Measurements from ENCODE around the gene CFLAR. TPM values are rescaled to one million over a fixed set of nuclear protein-coding genes. Genes with fewer than 3 reads are reported as not detected.

CFLAR gene
- polyA plus RNA-seq, 1 donor from 2014 or later: 1.6 TPM

DNA sequence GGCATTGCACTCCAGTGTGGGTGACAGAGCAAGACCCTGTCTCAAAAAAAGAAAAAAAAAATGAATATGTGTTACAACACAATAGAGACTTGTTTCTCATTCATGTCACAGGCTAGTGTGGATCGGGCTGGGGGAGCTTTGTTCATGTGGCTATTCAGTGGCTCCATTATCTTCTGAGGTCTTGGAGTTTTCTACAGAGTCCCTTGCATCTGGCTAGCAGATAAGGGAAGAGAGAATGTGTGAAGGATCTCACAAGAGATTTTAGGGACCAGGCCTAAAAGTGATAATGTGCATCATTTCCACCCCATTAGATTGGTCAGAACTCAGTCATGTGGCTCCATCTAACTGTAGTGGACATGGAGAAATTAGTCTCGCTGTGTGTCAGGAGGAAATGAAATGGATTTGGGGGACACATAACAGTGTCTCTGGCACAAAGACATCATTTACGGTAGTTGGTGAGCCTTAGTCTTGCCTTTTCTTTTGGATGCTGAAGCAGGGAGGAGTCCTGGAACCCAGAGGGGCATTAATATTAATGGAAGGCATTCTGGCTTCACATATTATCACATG is 34.6 kb downstream of the CFLAR start:
- TF ChIP-seq SMC3 (conservative IDR thresholded peaks at IDR 0.05; ENCODE audit: poor library complexity) (no peak), RAD21 (conservative IDR thresholded peaks at IDR 0.05) (no peak), POLR2AphosphoS5 (IDR thresholded peaks at IDR 0.05) (no peak), TAF1 (IDR thresholded peaks at IDR 0.05; ENCODE audit: low read depth) (no peak), MXI1 (conservative IDR thresholded peaks at IDR 0.05; ENCODE audit: poor library complexity, severe bottlenecking) (no peak), REST (IDR thresholded peaks at IDR 0.05; ENCODE audit: borderline replicate concordance) (no peak), EZH2 (IDR thresholded peaks at IDR 0.05; ENCODE audit: borderline replicate concordance, insufficient read depth, low read length, poor library complexity, severe bottlenecking) (no peak), EP300 (conservative IDR thresholded peaks at IDR 0.05; ENCODE audit: poor library complexity, severe bottlenecking) (no peak)
- TF ChIP-seq, protein P1, sequence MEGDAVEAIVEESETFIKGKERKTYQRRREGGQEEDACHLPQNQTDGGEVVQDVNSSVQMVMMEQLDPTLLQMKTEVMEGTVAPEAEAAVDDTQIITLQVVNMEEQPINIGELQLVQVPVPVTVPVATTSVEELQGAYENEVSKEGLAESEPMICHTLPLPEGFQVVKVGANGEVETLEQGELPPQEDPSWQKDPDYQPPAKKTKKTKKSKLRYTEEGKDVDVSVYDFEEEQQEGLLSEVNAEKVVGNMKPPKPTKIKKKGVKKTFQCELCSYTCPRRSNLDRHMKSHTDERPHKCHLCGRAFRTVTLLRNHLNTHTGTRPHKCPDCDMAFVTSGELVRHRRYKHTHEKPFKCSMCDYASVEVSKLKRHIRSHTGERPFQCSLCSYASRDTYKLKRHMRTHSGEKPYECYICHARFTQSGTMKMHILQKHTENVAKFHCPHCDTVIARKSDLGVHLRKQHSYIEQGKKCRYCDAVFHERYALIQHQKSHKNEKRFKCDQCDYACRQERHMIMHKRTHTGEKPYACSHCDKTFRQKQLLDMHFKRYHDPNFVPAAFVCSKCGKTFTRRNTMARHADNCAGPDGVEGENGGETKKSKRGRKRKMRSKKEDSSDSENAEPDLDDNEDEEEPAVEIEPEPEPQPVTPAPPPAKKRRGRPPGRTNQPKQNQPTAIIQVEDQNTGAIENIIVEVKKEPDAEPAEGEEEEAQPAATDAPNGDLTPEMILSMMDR (IDR thresholded peaks at IDR 0.05; ENCODE audit: poor library complexity, severe bottlenecking): no peak
- Histone ChIP-seq H3K4me2 (ENCODE audit: low read length) (no peak overlapping the region), H3K79me2 (replicated peaks; ENCODE audit: insufficient read depth, low read length) (no peaks in the 10 kb centered on the region), H3K9me3 (ENCODE audit: low read length) (no peaks in the 10 kb centered on the region), H3K9ac (ENCODE audit: low read length) (no peak overlapping the region), H3K9me2 (ENCODE audit: insufficient read depth, low read length) (no peaks in the 10 kb centered on the region), H3K27ac (ENCODE audit: low read length) (no peak overlapping the region), H3K36me3 (ENCODE audit: insufficient read depth, low read length) (no peaks in the 10 kb centered on the region), H3K4me3 (ENCODE audit: low read length) (no peak overlapping the region), H3K27me3 (ENCODE audit: insufficient read depth, low read depth, low read length) (no peaks in the 10 kb centered on the region), H2AFZ (ENCODE audit: low read depth, low read length) (no peak overlapping the region), H3F3A (ENCODE audit: insufficient read depth, low read length, poor library complexity, severe bottlenecking) (no peaks in the 10 kb centered on the region), H4K20me1 (ENCODE audit: insufficient read depth) (no peaks in the 10 kb centered on the region)

DNA sequence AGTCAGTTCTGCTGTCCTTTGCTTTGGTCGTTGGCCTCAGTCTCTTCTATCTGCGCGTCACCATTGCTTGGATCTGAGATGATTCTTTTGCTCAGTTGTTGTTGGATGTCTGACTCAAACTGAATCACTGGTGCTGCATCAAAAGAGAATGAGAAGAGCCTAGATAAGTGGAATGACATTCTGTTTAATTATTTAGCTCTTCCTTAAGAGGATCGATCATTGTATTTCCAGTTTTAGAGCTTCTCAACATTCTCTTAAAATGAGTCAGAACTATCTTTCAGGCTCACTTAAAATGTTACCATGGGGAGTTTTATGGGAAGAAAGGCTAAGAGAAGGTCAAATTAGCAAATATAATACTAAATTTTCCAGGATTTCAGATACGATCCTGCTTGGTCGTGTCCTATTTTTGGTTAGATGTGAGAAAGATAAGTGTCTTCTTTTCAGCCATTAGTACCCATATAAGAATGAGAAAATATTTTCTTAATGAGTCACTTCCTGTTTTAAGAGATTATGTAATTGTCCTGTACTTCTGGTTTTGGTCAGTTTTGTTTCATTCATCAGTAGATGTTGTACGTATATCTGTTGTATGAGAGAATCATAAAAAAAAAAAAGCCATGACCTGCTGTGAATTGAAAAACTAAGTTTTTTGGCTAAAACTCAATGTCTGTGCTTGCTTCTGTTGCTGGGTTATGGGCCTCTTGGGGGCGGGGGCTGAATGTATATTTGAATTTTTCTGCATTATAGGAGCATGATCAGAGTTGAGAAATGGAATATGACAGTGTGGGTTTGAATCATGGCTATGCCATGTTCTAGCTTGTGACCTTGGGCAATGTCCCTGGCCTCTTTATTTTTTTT is 35.4 kb downstream of the CFLAR start:
- TF ChIP-seq REST (IDR thresholded peaks at IDR 0.05; ENCODE audit: borderline replicate concordance): no peak
- no peak for TF ChIP-seq EZH2 (IDR thresholded peaks at IDR 0.05; ENCODE audit: borderline replicate concordance, insufficient read depth, low read length, poor library complexity, severe bottlenecking)
- TF ChIP-seq POLR2AphosphoS5 (IDR thresholded peaks at IDR 0.05): no peak
- no peak for TF ChIP-seq EP300 (conservative IDR thresholded peaks at IDR 0.05; ENCODE audit: poor library complexity, severe bottlenecking)
- TF ChIP-seq RAD21 (conservative IDR thresholded peaks at IDR 0.05): no peak
- no peak for TF ChIP-seq SMC3 (conservative IDR thresholded peaks at IDR 0.05; ENCODE audit: poor library complexity)
- no peak for TF ChIP-seq TAF1 (IDR thresholded peaks at IDR 0.05; ENCODE audit: low read depth)
- TF ChIP-seq, protein P1 (IDR thresholded peaks at IDR 0.05; ENCODE audit: poor library complexity, severe bottlenecking): no peak
- no peak for TF ChIP-seq MXI1 (conservative IDR thresholded peaks at IDR 0.05; ENCODE audit: poor library complexity, severe bottlenecking)
- Histone ChIP-seq H3K27ac (ENCODE audit: low read length) (no peak overlapping the region), H3K27me3 (ENCODE audit: insufficient read depth, low read depth, low read length) (no peaks in the 10 kb centered on the region), H3K9ac (ENCODE audit: low read length) (no peak overlapping the region), H3K4me3 (ENCODE audit: low read length) (no peak overlapping the region), H3K79me2 (replicated peaks; ENCODE audit: insufficient read depth, low read length) (no peaks in the 10 kb centered on the region), H3K9me2 (ENCODE audit: insufficient read depth, low read length) (no peaks in the 10 kb centered on the region), H3K9me3 (ENCODE audit: low read length) (no peaks in the 10 kb centered on the region), H2AFZ (ENCODE audit: low read depth, low read length) (no peak overlapping the region), H3F3A (ENCODE audit: insufficient read depth, low read length, poor library complexity, severe bottlenecking) (no peaks in the 10 kb centered on the region), H3K4me2 (ENCODE audit: low read length) (no peak overlapping the region), H3K36me3 (ENCODE audit: insufficient read depth, low read length) (no peaks in the 10 kb centered on the region), H4K20me1 (ENCODE audit: insufficient read depth) (no peaks in the 10 kb centered on the region)

Data from neural cell (in vitro differentiated cells).